ENCODE results near the gene STX4. TPM values are rescaled to one million over a fixed set of nuclear protein-coding genes. Genes with fewer than 3 reads are reported as not detected.

The STX4 gene
- total RNA-seq, 1 experiment from 2014 or later: 32.3 TPM

DNA sequence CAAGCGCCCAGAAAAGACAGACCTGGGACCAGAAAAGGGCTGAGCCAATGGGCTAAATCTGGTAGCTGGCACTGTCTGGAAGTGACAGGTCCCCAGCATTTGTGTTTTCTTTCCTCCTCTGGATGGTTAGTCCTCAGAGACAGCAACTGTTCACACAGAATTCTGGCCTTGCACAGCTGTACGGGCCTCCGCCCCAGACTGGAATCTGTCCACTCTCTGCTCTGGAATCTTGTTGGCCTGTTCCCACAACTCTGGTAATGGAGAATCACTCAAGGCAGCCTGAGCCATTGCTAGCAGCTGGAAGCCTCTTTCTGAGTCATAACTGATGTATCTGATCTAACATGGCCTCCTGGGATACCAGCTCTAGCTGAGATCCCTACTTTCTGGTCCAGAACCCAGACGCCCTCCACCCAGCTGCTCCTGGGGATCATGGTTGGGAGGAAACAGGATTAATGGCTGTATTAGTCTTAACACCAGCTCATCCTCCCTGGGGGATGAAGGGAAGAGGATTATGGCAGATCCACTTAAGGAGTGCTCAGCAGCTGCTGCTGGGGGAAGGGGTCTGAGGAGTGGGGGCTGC lies 31.6 kb downstream of the STX4 start:
- Histone ChIP-seq H3K9me3 (ENCODE audit: control insufficient read depth, low read depth, low read length) (no peaks in the 10 kb centered on the region), H3K4me1 (ENCODE audit: insufficient read depth, low read length) (no peaks in the 10 kb centered on the region), H4K8ac (replicated peaks; ENCODE audit: insufficient read length, low read depth, low read length) (no peak overlapping the region), H3K23me2 (ENCODE audit: insufficient read length, low read depth, low read length, poor library complexity, severe bottlenecking) (no peaks in the 10 kb centered on the region), H2AFZ (ENCODE audit: low read length) (no peak overlapping the region), H3K79me1 (ENCODE audit: insufficient read depth, low read depth, low read length, poor library complexity, severe bottlenecking) (peaks cover 6% of the 10 kb centered on the region), H3K4ac (ENCODE audit: low read depth, low read length) (no peak overlapping the region), H3K27me3 (ENCODE audit: insufficient read depth, low read length) (no peaks in the 10 kb centered on the region), H3K14ac (ENCODE audit: insufficient read depth, low read length) (no peak overlapping the region), H4K5ac (ENCODE audit: insufficient read length, low read depth, low read length) (no peak overlapping the region), H4K91ac (ENCODE audit: insufficient read length, low read depth, low read length) (no peak overlapping the region), H3K79me2 (ENCODE audit: insufficient read depth, low read length) (peaks cover 9% of the 10 kb centered on the region; the same call in 1 of the 2 replicates), H3K56ac (ENCODE audit: insufficient read length, low read depth, low read length) (no peak overlapping the region), H4K20me1 (ENCODE audit: control insufficient read depth, insufficient read depth, insufficient read length) (no peaks in the 10 kb centered on the region), H3K18ac (ENCODE audit: insufficient read length, low read depth, low read length) (no peak overlapping the region), H2BK15ac (ENCODE audit: low read depth, low read length) (no peak overlapping the region), H3K9ac (ENCODE audit: extremely low read depth, insufficient read length, low read length) (no peak overlapping the region), H2BK5ac (ENCODE audit: insufficient read length, low read length) (no peak overlapping the region), H2BK20ac (ENCODE audit: low read depth, low read length, poor library complexity, severe bottlenecking) (no peak overlapping the region), H2AK5ac (ENCODE audit: insufficient read length, low read length) (no peak overlapping the region), H3T11ph (ENCODE audit: low read length) (no peak overlapping the region), H2BK120ac (ENCODE audit: low read depth, low read length, poor library complexity, severe bottlenecking) (no peak overlapping the region), H3K4me2 (ENCODE audit: insufficient read depth, insufficient read length, low read length) (no peak overlapping the region), H3K27ac (ENCODE audit: insufficient read length, low read depth, low read length) (no peak overlapping the region), H2BK12ac (ENCODE audit: insufficient read length, low read depth, low read length) (no peak overlapping the region), H3K23ac (ENCODE audit: insufficient read length, low read depth, low read length) (no peak overlapping the region)
- DNase-seq: no peak
- no peak overlapping the region for H3K4me3 Mint-ChIP-seq
- H3K9me3 Mint-ChIP-seq: no peaks in the 10 kb centered on the region
- peak overlapping the region in 1 of 3 experiments; percentile 47; a peak in 2 of 7 replicates for H3K27ac Mint-ChIP-seq
- no peaks in the 10 kb centered on the region for H3K4me1 Mint-ChIP-seq
- H3K27me3 Mint-ChIP-seq (ENCODE audit: low read depth): no peaks in the 10 kb centered on the region
- no CpG with 5 or more reads among the region's 4 CpGs for WGBS (ENCODE audit: extremely low coverage, insufficient read length, low lambda C conversion rate)
- no peak for TF ChIP-seq CTCF (conservative IDR thresholded peaks at IDR 0.05)
- H3K36me3 Mint-ChIP-seq (ENCODE audit: insufficient read depth in 1 of 3, low read depth in 3 of 3): peaks cover 22 to 46% (median 40%) of the 10 kb centered on the region in 3 experiments
